ENCODE results near the gene SYT7.
A peak's percentile ranks its signal among the peaks of the same experiment; 100 is the strongest.
"Not testable (repeated sequence)": the region's sequence is repeated elsewhere in the genome, so short reads cannot be mapped to it uniquely, and the experiment has no call there.

Gene SYT7

DNA sequence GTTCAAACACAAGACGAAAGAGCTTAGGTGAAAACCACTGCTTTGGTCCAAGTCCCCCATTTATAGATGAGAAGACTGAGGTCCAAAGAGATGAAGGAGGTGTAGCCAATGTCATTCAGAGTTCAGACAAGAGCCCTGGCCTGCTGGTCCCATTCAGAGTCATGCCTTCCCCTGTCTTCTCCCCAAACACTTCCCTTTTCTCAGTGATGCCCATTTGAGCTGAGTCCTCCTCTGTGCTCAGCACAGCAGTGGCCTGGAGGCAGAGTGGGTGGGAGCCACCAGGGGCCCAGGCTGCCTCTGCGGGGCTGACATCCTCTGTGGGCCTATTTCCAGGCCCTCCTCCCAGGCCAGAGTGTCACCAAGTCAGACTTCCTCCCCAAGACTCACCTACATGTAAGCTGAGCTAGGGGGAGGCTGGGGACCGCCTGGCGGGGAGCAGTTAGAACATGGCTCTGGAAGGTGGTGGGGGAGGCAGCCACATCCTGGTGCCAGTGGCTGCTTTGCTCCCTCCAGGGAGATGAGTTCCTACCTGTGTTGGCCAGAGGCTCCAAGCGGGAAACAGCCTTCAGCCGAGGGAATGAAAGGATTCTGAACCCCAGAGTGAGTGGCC, 94.8 kb downstream of the SYT7 start:
- no peak for TF ChIP-seq CTCF (IDR thresholded peaks at IDR 0.05; ENCODE audit: insufficient read depth, low read depth, low read length, missing control alignments)
- H3K4me3 ChIP-seq (ENCODE audit: low read length), result no peak overlapping the region
- no peak for DNase-seq (ENCODE audit: low read depth)

DNA sequence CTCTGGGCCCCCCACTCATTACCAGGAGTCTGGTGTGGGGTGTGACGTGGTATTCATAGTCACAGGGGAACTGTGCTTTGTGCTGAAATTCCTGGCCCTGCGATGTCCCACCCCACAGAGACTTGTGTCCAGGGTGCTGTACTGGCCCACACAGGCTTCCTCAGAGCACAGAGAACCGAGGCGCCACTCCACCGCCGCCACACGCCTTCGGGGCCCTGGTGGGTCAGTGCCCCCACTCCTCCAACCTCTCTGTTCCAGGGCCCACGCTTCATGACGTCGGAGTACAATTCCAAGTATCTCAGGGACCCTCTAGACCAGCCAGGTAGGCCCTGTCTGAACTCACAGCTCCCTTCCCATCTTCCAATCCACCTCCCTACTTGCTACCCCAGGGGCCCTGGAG, 95.8 kb downstream of the SYT7 start:
- no peak for TF ChIP-seq CTCF (IDR thresholded peaks at IDR 0.05; ENCODE audit: insufficient read depth, low read depth, low read length, missing control alignments)
- no peak overlapping the region for H3K4me3 ChIP-seq (ENCODE audit: low read length)
- DNase-seq (ENCODE audit: low read depth), result no peak

DNA sequence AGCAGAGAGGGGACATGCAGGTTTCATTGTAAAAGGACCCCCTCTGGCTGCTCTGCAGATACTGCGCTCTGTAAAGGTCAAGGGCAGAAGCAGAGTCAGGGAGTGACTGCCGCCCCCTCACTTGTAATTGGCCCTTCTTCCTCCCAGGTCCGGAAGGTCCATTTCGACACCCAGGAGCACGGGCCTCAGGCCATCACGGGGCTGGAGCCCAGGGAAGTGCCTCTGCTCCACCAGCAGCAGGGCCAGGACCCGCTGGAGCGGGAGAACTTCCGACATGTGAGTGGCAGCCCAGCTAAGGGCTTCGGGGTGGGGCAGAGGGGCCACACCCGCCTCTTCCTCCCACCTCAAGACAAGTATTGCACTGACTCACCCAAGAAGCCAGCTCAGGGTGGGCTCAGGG, 96.3 kb downstream of the SYT7 start:
- TF ChIP-seq CTCF (IDR thresholded peaks at IDR 0.05; ENCODE audit: insufficient read depth, low read depth, low read length, missing control alignments), result no peak
- H3K4me3 ChIP-seq (ENCODE audit: low read length), result no peak overlapping the region
- DNase-seq (ENCODE audit: low read depth), result no peak

- peak; percentile 51 for TF ChIP-seq CTCF (IDR thresholded peaks at IDR 0.05; ENCODE audit: insufficient read depth, low read depth, low read length, missing control alignments)
- no peak overlapping the region for H3K4me3 ChIP-seq (ENCODE audit: low read length)
- no peak for DNase-seq (ENCODE audit: low read depth)
Measured at GRCh38 chr11:61482513-61482912, 98.4 kb downstream of the SYT7 start.

- no peak overlapping the region for H3K4me3 ChIP-seq (ENCODE audit: low read length)
- DNase-seq (ENCODE audit: low read depth), result no peak
- TF ChIP-seq CTCF (IDR thresholded peaks at IDR 0.05; ENCODE audit: insufficient read depth, low read depth, low read length, missing control alignments), result no peak
Measured at GRCh38 chr11:61481806-61482205, 99.1 kb downstream of the SYT7 start.

GRCh38 chr11:61480994-61481335, 99.9 kb downstream of the SYT7 start:
- no peak for TF ChIP-seq CTCF (IDR thresholded peaks at IDR 0.05; ENCODE audit: insufficient read depth, low read depth, low read length, missing control alignments)
- H3K4me3 ChIP-seq (ENCODE audit: low read length), result no peak overlapping the region
- no peak for DNase-seq (ENCODE audit: low read depth)

DNA sequence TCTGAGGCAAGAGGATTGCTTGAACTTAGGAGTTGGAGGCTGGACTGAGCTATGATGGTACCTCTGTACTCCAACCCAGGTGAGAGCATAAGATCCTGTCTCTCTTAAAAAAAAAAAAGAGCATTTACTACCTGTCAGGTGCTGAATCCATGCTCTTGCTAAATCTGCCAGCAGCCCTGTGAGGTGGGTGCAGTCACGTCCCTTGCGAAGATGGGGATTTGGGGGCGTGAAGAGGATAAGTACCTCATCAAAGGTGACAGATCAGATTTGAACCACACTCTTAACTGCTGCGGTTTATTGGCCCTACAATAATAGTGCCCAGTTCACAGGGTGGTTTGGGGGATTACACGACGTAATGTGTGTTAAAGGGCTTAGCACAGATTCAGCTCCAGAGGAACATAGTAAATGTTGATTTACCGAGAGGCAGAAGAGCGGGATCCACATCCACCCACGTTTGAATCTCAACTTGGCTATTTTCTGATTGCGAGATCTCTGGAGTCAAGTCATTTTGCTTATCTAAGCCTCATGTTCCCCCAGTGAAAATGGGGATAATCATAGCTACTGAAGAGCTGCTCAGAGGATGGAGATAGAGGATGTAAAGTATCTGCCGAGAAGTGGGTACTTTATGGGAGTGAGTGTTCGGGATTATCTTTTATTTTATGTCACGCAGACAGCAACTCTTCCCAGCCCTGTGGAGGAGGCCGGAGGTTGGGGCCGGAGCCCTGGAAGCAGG, 100.4 kb downstream of the SYT7 start:
- DNase-seq (ENCODE audit: low read depth), result no peak
- no peak for TF ChIP-seq CTCF (IDR thresholded peaks at IDR 0.05; ENCODE audit: insufficient read depth, low read depth, low read length, missing control alignments)
- H3K4me3 ChIP-seq (ENCODE audit: low read length), result no peak overlapping the region

DNA sequence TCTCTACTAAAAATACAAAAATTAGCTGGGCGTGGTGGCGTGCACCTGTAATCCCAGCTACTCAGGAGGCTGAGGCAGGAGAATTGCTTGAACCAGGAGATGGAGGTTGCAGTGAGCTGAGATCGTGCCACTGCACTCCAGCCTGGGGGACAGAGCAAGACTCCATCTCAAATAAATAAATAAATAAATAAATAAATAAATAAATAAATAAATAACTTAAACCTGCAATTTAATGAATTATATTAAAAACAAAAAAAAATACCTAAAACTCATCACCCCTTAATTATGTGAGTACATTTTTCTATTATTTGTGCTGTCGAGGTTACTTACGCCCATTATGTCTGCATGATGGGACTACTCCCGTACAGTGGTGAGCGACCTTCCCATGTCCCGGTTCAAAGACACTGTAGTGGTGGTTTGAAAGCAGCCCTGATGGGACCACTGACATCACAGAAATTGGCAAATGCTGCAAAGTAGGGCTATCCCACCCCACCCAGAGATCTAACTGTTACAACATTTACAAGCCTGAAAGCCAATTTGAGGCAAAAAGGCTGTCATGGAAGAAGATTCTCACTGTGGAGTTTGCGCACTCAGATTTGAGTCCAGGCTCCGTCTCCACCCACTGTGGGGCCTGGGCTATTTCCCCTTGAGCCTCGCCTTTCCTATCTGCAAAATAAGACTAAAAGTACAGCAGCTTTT, 101.4 kb downstream of the SYT7 start:
- DNase-seq (ENCODE audit: low read depth); H3K4me3 ChIP-seq (ENCODE audit: low read length): not testable (repeated sequence)

All from epithelial cell of esophagus (primary cell).